Measurements from ENCODE around the gene HSPA8.

- TF ChIP-seq POLR2A (IDR thresholded peaks at IDR 0.05) (no peak), CTCF (IDR thresholded peaks at IDR 0.05) (no peak), POLR2AphosphoS5 (IDR thresholded peaks at IDR 0.05) (peak in 1 of 3 donors; percentile 21), EP300 (IDR thresholded peaks at IDR 0.05) (no peak)
Observed at GRCh38 chr11:123072332-123072761, 10.4 kb upstream of the HSPA8 start.

Data from stomach (tissue), 4 donors.